ENCODE measurements around the gene CALN1.
A peak's percentile ranks its signal among the peaks of the same experiment; 100 is the strongest.
"Not testable (repeated sequence)": the region's sequence is repeated elsewhere in the genome, so short reads cannot be mapped to it uniquely, and the experiment has no call there.

CALN1 gene

DNA sequence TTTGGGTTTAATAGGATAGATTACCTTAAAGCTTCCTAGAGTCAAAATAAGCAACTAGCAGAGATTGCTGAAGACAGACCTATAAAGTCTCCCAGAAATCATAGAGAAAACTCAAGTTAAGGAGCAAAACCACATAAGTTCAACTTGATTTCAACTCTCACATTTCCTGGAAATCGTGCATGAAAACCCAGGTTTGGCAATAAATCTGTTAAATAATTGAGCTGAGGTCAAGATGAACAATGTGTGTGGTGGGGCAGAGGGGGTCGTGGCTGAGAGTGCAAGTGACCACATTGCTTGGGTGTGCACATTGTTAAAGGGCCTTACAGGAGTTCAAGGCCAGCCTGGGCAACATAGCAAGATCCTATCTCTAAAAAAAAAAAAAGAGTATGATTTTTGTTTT, 643.7 kb downstream of the CALN1 start:
- H3K4me3 ChIP-seq (ENCODE audit: low read depth, low read length): no peak overlapping the region

DNA sequence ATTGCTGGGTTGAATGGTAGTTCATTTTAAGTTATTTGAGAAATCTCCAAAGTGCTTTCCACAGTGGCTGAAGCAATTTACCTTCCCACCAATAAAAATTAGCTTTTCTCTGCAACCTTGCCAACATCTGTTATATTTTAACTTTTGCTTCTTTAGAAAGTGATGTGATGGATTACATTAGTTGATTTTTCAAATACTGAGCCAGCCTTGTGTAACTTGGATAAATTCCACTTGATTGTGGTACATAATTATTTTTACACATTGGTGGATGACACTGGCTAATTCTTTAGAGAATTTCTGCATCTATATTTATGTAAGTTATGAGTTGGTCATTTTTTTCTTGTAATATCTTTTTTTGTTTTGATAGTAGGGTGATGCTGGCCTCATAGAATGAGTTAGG, 646.1 kb downstream of the CALN1 start:
- no peak overlapping the region for H3K4me3 ChIP-seq (ENCODE audit: low read depth, low read length)

DNA sequence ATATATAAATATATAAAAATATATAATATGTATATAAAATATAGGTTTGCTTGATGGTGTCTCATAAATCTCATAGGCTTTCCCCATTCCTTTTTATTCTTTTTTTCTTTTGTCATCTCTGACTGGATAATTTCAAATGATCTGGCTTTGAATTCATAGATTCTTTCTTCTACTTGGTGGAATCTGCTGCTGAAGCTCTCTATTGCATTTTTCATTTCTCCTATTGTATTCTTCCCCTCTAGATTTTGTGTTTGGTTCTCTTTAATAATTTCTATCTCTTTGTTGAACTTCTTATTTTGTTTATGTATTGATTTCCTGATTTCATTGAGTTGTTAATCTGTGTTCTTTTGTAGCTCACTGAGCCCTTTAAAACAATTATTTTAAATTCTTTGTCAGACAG, 650.8 kb downstream of the CALN1 start:
- no peak overlapping the region for H3K4me3 ChIP-seq (ENCODE audit: low read depth, low read length)

DNA sequence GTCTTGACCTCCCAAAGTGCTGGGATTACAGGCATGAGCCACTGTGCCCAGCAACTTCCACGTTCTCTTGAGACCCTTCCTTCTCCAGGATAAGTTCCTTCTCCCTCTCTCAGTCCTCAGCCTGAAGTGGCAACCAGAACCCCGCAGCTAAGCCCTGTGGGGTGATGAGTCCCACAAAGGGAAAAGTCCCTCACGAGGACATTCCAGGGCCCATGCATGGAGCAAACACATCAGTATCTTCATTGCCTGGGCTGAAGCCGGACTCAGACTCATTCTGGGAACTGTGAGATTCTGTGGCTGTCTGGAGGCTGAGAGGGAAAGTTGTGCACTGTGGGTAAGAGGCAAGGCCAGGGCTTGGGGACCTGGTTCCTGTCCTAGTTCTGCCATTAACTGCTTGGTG, 657.3 kb downstream of the CALN1 start:
- H3K4me3 ChIP-seq (ENCODE audit: low read depth, low read length): no peak overlapping the region

DNA sequence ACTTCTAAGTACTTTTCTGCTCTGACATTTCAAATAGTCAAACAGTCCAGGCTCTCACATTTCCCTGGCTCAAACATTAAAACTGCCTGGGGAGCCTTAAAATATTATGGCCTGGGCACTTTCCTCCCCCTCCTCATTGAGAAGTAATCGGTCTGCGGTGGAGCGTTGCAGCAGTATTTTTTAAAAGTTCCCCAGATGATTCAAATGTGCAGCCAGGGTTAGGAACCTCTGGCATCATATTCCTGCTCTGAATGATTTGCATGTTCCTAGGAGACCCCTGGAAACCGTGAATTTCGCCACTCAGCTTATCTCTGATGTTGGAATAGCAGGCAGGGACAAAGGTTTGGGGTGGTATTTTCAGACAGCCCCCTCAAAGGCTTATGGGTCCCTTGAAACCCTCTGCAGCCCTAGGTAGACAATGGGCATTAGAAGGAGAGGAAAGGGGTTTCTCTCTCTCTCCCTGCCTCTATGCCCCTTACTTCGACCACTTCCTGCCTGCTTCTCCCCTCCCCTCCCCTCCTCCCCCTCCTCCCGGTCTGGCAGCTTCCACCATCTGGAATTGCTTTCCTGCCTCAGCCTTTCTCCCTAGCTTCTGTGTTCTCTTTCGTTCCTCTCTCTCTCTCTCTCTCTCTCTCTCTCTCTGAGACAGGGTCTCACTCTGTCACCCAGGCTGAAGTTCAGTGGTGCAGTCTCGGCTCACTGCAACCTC, 658.0 kb downstream of the CALN1 start:
- no peak overlapping the region for H3K4me3 ChIP-seq (ENCODE audit: low read depth, low read length)

DNA sequence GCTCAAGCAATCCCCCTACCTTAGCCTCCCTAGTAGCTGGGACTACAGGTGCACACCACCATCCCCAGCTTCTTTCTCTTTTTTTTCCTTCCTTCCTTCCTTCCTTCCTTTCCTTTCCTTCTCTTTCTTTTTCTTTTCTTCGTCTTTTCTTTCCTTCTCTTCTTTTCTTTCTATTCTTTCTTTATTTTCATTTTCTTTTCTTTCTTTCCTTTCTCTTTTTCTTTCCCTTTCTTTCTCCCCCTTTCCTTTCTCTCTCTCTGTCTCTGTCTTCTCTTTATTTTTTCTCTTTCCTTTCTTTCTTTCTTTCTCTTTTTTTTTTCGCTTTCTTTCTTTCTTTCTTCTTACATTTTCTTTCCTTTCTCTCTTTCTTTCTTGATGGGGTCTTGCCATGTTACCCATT, 658.9 kb downstream of the CALN1 start:
- H3K4me3 ChIP-seq (ENCODE audit: low read depth, low read length): no peak overlapping the region

DNA sequence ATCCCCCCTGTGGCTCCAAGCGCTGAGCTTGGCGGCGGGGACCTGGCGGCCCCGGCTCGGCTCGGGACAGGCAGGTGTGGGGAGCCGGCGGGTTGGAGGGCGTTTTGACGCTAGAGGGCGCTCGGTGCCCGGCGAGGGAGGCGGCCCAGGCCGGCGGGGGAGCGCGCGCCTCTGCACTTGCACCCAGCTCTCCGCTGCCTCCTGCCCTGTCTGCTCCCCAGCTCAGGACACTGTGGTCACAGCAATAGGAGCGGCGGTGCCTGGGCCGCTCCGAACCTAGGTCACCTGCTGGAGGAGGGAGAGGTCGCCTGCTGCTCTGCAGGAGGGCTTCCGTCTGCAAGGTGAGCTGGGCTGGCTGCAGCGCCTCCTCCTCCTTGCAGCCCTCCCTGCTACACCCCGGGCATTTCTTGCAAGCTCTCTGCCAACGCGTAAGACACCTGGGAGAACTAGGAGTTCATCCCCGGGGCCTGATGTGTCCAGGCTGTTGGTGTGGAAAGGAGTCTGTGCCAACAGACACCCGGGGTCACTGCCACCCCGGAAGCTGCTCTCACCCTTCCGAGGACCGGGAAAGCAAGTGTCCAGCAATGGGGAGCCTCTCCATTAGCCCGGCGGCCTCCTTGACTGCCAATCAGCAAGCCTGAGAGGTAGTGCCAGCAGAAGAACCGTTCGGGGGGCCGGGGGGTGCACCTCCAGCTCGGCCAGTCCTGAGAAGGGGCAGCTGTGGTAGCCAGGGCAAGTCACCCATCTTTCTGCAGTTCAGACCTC, 659.8 kb downstream of the CALN1 start:
- peak overlapping the region; percentile 6 for H3K4me3 ChIP-seq (ENCODE audit: low read depth, low read length)

DNA sequence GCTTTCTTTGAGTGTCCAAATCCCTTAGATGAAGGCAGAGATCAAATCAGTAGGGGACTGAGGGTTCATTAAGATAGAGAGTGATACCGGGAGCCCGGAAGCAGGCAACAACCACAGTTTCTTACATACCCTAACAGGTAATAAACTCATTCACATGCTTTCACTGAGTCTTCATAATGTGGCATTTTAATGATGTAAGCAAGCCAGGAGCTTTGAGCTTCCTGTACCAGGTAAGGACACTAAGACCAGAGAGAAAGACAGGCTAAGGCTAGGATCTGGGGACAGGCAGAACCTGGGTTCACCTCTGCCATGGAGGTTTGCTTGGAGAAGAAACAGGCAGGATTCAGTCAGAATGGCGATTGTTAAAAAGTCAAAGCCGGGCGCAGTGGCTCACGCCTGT, 661.8 kb downstream of the CALN1 start:
- H3K4me3 ChIP-seq (ENCODE audit: low read depth, low read length): no peak overlapping the region

DNA sequence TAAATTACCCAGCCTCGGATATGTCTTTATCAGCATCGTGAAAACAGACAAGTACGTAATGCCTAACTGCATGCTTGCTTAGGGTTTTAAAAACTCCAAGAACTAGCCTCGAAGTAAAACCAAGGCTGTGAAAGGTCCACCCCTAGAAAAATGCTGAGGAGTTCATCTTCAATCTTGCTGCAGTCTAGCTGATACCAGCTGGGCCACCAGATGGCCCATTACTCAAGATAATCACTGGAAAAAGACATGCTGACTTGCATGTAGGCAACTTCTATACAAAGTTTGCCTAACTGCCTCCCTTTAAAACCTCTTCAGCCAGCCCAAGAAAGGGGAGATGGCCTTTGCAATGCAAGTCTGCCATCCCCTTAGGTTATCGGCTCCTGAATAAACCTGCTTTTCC, 666.1 kb downstream of the CALN1 start:
- no peak overlapping the region for H3K4me3 ChIP-seq (ENCODE audit: low read depth, low read length)

DNA sequence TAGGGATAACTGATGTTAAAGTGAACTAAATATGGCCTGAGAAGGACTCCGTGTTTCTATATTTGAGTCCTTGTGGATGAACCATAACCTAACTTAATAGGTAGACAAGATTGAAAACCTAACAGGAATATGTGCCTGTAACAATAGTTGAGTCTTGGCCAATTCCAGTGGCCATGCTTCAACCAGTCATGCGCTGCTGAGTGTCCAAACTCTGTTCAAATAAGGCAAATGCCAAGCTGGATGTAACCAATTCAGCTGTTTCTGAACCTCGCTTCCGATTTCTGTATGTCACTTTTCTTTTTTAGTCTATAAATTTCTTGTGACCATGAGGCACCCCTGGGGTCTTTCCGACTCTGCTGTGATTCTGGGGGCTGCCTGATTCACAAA, 672.0 kb downstream of the CALN1 start:
- no peak overlapping the region for H3K4me3 ChIP-seq (ENCODE audit: low read depth, low read length)

DNA sequence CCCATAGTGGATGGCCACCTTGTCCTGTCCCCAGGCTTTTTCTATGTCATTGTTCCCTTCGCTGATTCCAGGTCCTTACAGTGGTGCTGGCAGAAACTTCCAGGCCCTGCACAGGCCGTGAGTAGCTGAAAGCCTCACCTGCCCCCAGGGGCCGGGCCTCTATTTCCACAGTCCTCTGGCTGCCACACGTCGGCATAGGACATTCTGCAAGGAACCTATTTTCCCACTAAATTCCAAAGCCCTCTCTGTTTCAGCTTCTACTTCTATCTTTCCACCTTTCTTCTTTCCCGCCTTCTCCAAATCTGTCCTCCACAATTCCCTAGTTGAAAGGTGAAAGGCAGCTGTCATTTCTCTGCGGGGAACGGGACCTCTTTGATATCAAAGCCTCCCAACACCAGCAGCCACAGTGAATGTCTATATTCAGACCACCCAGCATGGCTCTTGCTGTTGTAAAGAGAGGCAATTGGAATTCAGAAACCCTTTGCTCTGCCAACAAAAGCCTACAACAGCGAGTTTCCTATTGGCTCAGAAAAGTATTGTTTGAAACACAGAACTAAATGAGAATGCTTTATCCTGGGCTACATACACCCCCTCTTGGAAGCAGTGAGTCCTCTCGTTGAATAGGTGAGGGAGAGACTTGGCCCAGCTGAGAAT, 672.5 kb downstream of the CALN1 start:
- no peak overlapping the region for H3K4me3 ChIP-seq (ENCODE audit: low read depth, low read length)

DNA sequence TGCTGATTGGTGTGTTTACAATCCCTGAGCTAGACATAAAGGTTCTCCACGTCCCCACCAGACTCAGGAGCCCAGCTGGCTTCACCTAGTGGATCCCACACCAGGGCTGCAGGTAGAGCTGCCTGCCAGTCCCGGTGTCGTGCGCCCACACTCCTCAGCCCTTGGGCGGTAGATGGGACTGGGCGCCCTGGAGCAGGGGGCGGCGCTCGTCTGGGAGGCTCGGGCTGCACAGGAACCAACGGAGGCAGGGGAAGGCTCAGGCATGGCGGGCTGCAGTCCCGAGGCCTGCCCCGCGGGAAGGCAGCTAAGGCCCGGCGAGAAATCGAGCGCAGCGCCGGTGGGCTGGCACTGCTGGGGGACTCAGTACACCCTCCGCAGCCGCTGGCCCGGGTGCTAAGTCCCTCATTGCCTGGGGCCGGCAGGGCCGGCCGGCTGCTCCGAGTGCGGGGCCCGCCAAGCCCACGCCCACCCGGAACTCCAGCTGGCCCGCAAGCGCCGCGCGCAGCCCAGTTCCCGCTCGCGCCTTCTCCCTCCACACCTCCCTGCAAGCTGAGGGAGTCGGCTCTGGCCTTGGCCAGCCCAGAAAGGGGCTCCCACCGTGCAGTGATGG, 674.1 kb downstream of the CALN1 start:
- not testable (repeated sequence) for H3K4me3 ChIP-seq (ENCODE audit: low read depth, low read length)

DNA sequence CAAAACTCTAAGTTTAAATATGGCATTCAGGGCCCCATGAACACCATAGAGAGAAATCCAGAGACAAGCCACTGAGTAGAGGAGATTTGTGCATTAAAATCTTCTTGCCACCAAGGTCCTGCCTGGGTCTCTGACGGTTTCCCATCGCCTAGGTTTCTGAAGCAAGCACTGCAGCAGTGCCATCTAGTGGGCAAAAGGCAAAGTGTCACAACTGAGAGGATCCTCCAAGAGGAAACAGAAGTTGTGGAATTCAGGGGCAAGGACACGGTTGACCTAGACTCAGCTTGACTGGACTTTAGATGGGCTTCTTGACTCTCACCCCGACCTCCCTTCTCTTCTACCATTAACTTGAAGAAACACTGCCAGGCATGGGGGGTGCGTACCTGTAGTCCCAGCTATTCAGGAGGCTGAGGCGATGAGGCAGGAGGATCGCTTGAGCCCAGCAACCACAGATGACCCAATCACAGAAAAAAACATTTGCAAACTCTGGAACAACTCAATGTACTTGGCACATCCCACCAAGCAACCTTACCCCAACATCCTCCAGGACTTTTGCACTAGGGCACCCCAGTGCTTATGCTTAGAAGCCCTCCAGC, 676.1 kb downstream of the CALN1 start:
- no peak overlapping the region for H3K4me3 ChIP-seq (ENCODE audit: low read depth, low read length)

DNA sequence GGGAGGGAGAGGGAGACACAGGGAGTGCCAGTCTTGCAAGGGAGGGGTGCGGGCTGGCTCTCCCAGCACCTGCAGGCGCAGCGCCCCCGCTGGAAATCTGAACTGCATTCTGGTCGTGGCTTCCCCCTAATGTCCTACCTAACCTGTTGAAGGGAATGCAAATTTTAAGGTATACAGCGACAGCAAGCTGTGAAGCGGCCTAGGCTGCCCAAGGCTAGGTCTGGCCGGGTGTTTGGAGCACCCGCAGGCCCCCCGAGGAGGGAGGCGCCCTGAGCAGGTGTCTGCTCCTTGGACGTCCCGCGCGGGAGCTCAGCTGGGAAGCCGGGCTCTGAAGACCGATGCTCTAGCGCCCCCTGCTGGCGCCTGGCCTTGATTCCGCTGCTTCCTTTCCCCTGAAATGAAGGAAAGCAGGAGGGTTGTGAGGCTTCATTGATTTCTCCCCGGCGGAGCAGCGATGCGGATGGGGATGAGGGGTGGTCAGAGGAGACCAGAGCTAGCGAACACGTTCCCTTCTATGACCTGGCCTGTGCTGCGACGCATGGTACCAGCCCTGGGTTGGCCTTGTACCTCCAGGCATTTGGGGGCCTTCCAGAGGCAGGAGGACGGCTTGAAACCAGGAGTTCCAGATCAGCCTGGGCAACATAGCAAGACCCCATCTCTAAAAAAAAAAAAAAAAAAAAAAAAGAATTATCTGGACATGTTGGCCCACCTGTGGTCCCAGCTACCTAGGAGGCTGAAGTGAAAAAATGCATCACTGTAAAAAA, 678.8 kb downstream of the CALN1 start:
- H3K4me3 ChIP-seq (ENCODE audit: low read depth, low read length): peak overlapping the region; percentile 39

DNA sequence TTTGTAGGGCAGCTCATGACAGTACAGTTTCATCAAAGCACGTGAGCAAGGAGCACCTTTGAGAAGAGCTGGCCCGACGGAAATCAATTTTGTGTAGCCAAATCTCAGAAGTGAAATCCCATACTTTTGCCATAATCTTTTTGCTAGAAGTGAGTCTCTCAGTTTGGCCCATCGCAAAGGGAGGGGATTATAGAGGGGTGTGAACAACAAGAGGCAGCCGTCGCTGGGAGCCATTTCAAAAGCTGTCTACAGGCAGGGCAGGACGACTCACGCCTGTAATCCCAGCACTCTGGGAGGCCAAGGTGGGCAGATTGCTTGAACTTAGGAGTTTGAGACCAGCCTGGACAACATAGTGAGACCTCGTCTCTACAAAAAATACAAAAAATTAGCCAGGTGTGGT, 680.4 kb downstream of the CALN1 start:
- H3K4me3 ChIP-seq (ENCODE audit: low read depth, low read length): no peak overlapping the region

Data from iPS-11a (cell line).